ENCODE results near the gene LRRC52. TPM values are rescaled to one million over a fixed set of nuclear protein-coding genes. Genes with fewer than 3 reads are reported as not detected.

The LRRC52 gene
- total and polyA plus RNA-seq, 2 donors (not counting 1 experiment from before 2014, with no cell fraction given): not detected

GRCh38 chr1:165544996-165545395 lies 1.2 kb downstream of the LRRC52 start:
- ATAC-seq (ENCODE audit: low read depth) (no peak), DNase-seq (no peak)
- H3K27me3 Mint-ChIP-seq: peaks cover 48% of the 10 kb centered on the region
- CTCF ChIA-PET: no interaction called here
- H3K4me1 ChIP-seq (ENCODE audit: control insufficient read depth in 2 of 2, insufficient read depth in 2 of 2, low read length in 2 of 2): no peaks in the 10 kb centered on the region
- no peaks in the 10 kb centered on the region for H4K20me1 ChIP-seq (ENCODE audit: control insufficient read depth, insufficient read depth, low read length, poor library complexity, severe bottlenecking)
- H3K9me3 Mint-ChIP-seq (ENCODE audit: insufficient read depth): no peaks in the 10 kb centered on the region
- no peaks in the 10 kb centered on the region for H3K79me2 ChIP-seq (ENCODE audit: control insufficient read depth, insufficient read depth, low read length)
- H2AFZ ChIP-seq (ENCODE audit: insufficient read depth, low read depth, low read length, poor library complexity, severe bottlenecking): no peak overlapping the region
- peaks cover 0 to 9% (median 5%) of the 10 kb centered on the region in 4 experiments for H3K27me3 ChIP-seq (replicated peaks in 1 of 4; ENCODE audit: control extremely low read depth in 1 of 4, control insufficient read depth in 3 of 4, insufficient read depth in 4 of 4, low read length in 3 of 4)
- H3K27ac ChIP-seq (ENCODE audit: low read length in 2 of 2): no peak overlapping the region
- H3K4me2 ChIP-seq (replicated peaks; ENCODE audit: low read depth, low read length, poor library complexity, severe bottlenecking): no peak overlapping the region
- no peaks in the 10 kb centered on the region for H3K36me3 ChIP-seq (replicated peaks in 1 of 2; ENCODE audit: control extremely low read depth in 1 of 2, control insufficient read depth in 1 of 2, extremely low read depth in 1 of 2, insufficient read depth in 2 of 2, low read length in 1 of 2)
- no peak overlapping the region for H3K27ac Mint-ChIP-seq
- H3K9me3 ChIP-seq (ENCODE audit: control extremely low read depth in 1 of 3, control insufficient read depth in 2 of 3, insufficient read depth in 1 of 3, low read length in 2 of 3): no peaks in the 10 kb centered on the region
- intact Hi-C loops (cut with micrococcal nuclease): no loop called here
- POLR2A ChIA-PET: no interaction called here
- TF ChIP-seq CTCF (IDR thresholded peaks at IDR 0.05): no peak
- no peak for TF ChIP-seq EZH2 (IDR thresholded peaks at IDR 0.05; ENCODE audit: borderline replicate concordance, insufficient read depth, low read depth, low read length, poor library complexity, severe bottlenecking)
- no peak overlapping the region for H3K4me3 ChIP-seq (ENCODE audit: control extremely low read depth in 1 of 5, extremely low read depth in 1 of 5, insufficient read depth in 1 of 5, low read depth in 2 of 5, low read length in 4 of 5)
- no peak overlapping the region for H3K9ac ChIP-seq (ENCODE audit: low read length)
- no peak overlapping the region for H3K4me3 Mint-ChIP-seq
- no peaks in the 10 kb centered on the region for H3K4me1 Mint-ChIP-seq

- Histone ChIP-seq H3K9ac (ENCODE audit: low read length) (no peak overlapping the region), H3K4me2 (replicated peaks; ENCODE audit: low read depth, low read length, poor library complexity, severe bottlenecking) (no peak overlapping the region), H3K9me3 (ENCODE audit: control extremely low read depth in 1 of 3, control insufficient read depth in 2 of 3, insufficient read depth in 1 of 3, low read length in 2 of 3) (no peaks in the 10 kb centered on the region), H3K27ac (ENCODE audit: low read length in 2 of 2) (no peak overlapping the region), H3K79me2 (ENCODE audit: control insufficient read depth, insufficient read depth, low read length) (no peaks in the 10 kb centered on the region), H3K36me3 (replicated peaks in 1 of 2; ENCODE audit: control extremely low read depth in 1 of 2, control insufficient read depth in 1 of 2, extremely low read depth in 1 of 2, insufficient read depth in 2 of 2, low read length in 1 of 2) (no peaks in the 10 kb centered on the region), H4K20me1 (ENCODE audit: control insufficient read depth, insufficient read depth, low read length, poor library complexity, severe bottlenecking) (no peaks in the 10 kb centered on the region), H3K4me3 (ENCODE audit: control extremely low read depth in 1 of 5, extremely low read depth in 1 of 5, insufficient read depth in 1 of 5, low read depth in 2 of 5, low read length in 4 of 5) (no peak overlapping the region), H3K27me3 (replicated peaks in 1 of 4; ENCODE audit: control extremely low read depth in 1 of 4, control insufficient read depth in 3 of 4, insufficient read depth in 4 of 4, low read length in 3 of 4) (peaks cover 0 to 9% (median 5%) of the 10 kb centered on the region in 4 experiments), H3K4me1 (ENCODE audit: control insufficient read depth in 2 of 2, insufficient read depth in 2 of 2, low read length in 2 of 2) (no peaks in the 10 kb centered on the region), H2AFZ (ENCODE audit: insufficient read depth, low read depth, low read length, poor library complexity, severe bottlenecking) (no peak overlapping the region)
- no peak for TF ChIP-seq EZH2 (IDR thresholded peaks at IDR 0.05; ENCODE audit: borderline replicate concordance, insufficient read depth, low read depth, low read length, poor library complexity, severe bottlenecking)
- TF ChIP-seq CTCF (IDR thresholded peaks at IDR 0.05): no peak
- intact Hi-C loops (cut with micrococcal nuclease): no loop called here
- Mint-ChIP-seq H3K27me3 (peaks cover 40% of the 10 kb centered on the region), H3K9me3 (ENCODE audit: insufficient read depth) (no peaks in the 10 kb centered on the region), H3K27ac (no peak overlapping the region), H3K4me3 (no peak overlapping the region), H3K4me1 (no peaks in the 10 kb centered on the region)
- POLR2A ChIA-PET: no interaction called here
- no peak for ATAC-seq (ENCODE audit: low read depth)
- CTCF ChIA-PET: no interaction called here
- 48% methylated on average over 2 of the region's 2 CpGs for WGBS (ENCODE audit: insufficient coverage)
- no peak for DNase-seq
Measured at GRCh38 chr1:165545974-165546373, 2.2 kb downstream of the LRRC52 start.

All from B cell (primary cell).